ENCODE data around the gene TRPM3.
A peak's percentile ranks its signal among the peaks of the same experiment; 100 is the strongest.

The TRPM3 gene

GRCh38 chr9:70940605-70941004, 180.8 kb downstream of the TRPM3 start:
- no peak for DNase-seq

GRCh38 chr9:70936536-70936935, 184.9 kb downstream of the TRPM3 start:
- no peak for DNase-seq

DNA sequence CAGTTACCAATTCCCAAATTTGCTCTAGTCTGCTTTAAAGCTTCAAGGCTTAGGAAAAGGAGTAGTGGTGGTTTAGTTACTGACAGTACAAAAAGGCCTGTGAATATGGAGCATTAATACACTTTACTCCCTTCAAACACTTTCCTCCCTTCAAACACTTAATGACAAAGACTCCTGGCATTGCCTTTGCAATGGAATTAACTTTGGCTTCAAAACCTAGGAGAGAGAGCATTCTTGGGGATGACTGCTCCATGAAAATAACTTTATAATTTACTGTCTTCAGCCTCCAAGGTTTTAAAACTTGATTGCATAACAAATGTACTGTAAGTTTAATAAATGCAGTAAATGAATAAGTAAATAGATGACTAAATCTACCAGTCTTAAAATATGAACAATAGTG, 185.6 kb downstream of the TRPM3 start:
- DNase-seq = no peak

GRCh38 chr9:70934642-70935041, 186.8 kb downstream of the TRPM3 start:
- no peak for DNase-seq

DNA sequence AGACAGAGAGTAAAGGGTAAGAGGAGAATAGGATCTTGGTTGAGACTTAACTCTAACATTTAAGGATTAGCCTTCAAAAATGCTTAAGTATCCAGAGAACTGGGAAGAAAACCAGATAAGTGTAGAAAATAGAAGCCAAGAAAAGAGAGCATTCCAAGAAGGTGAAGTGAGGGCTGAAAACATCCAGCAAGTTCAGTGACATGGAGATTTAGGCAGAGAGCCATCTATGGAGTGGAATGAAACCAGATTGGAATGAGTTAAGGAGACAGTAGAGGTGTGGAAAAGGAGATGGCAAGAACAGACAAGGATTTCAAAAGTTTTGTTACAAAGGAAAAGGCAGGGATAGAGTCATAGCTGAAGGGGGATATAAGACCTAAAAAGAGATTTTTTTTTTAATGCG, 188.1 kb downstream of the TRPM3 start:
- no peak for DNase-seq

GRCh38 chr9:70932097-70932496, 189.3 kb downstream of the TRPM3 start:
- DNase-seq = no peak

DNA sequence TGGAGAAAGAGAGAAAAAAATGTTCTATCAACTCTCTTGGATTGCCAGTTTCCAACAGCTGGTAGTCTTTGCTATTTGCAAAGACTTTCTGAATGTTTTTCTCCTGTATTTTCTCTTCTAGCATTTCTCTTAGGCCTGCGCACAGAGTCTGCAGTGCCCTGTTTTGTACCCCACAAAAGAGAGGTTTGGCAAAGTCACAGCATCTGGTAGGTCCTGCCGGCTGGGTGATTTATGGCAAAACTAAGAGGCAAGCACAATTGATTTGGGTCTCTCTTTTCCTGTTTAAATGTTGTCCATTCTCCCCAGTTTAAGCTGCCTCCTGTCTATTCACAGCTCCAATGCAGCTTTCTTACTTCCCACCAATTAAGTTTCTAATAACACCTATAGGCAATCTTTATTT, 193.9 kb downstream of the TRPM3 start:
- DNase-seq = no peak

DNA sequence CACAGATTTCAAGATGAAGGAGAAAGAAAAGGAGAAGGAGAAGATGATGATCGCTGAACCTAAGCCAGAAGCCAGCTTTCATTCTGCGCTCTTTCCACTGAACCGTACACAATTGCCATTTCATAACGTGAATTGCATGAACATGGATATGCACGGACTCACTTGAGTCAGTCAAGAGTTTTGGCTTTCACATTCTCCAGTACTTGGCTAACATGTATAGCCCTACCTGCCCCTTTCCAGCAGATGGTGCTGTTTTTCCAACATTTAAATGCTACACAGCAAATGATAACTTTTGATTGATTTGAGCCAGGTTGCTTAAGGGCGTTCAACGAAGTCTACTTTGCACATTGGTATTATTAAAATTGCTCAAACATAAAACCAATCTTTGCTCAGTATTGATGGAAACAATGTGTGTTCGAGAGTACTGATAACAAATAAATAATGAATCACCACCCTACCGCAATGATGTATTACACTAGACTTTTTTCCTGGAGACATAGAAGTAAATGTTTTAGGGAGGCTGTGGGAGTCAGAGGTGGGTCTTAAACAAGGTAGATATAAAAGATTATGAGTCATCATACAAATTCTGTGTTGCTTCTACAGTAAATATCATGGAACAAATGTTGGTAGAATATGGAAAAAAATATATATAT, 196.4 kb downstream of the TRPM3 start:
- DNase-seq = peak; percentile 38

DNA sequence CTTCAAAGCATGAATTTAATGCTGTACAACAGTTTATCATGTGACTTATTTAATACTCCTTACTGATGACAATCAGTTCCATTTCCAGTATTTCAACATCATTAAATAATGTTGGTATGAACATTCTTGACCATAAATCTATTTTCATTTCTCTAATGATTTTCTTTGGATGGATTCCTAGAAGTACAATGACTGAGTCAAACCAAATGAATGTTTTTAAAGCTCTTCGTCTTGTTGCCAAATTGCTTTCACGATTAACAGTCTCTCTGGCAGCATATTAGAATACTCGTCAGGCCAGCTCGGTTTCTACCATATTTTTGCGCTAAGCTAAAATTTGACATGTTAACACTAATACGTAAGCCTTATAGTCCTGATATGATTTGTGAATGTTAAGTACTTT, 197.0 kb downstream of the TRPM3 start:
- DNase-seq = no peak

- DNase-seq = no peak
These were observed 197.5 kb downstream of the TRPM3 start for GRCh38 chr9:70923961-70924360.

GRCh38 chr9:70921136-70921535, 200.3 kb downstream of the TRPM3 start:
- no peak for DNase-seq

DNA sequence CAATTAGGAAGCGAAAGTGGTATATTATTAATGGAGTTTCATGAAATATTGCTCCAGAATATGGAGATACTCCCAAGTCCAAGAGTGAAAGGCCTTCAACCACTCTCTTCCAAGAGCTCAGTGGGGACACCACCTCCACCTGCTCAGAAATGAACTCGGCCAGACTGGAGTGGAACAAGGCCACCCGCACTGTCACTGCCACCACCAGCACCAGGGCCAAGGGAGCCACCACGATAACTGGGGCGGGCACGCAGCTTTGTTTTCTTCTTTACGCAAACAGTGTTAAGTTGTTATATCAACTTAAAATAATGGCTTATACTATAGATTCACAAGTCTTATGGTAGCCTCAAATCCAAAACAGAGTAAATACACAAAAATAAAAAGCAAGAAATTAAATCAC, 204.1 kb downstream of the TRPM3 start:
- no peak for DNase-seq

DNA sequence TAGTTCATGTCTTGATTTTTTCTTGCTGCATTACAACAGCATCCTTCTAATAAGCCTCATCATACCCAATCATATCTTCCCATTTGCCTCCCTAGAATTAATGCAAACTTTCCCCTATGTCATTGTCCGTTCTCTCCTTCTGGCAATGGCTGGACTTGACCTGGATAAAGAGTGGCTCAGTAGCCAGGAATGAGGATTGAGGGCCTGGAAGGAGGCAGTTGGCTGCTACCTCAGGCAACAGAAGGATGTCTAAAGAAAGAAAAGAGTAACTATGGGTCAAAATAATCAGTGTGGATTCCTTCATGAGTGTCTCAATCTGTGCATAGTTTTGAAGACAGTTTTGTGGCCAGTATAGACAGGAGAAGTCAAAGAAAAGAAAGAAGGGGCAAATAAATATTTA, 209.6 kb downstream of the TRPM3 start:
- DNase-seq = no peak

DNA sequence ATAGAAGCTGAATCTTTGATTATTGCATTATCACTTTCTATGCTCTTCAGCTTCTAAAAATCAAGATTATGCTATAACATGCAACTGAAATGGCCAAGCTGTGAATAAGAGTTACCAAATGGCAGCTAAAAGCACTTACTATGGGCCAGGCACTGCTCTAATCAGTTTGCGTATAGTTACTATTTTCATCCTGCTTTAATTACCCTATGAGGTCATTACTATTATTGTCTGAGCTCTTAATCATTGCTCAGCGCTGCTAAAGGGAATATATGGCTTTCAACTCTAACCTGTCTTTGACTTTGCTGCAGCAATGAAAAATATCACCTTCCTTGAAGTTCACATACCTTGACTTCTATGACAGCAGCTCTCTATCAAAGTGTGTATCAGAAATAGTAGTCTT, 210.8 kb downstream of the TRPM3 start:
- DNase-seq = no peak

DNA sequence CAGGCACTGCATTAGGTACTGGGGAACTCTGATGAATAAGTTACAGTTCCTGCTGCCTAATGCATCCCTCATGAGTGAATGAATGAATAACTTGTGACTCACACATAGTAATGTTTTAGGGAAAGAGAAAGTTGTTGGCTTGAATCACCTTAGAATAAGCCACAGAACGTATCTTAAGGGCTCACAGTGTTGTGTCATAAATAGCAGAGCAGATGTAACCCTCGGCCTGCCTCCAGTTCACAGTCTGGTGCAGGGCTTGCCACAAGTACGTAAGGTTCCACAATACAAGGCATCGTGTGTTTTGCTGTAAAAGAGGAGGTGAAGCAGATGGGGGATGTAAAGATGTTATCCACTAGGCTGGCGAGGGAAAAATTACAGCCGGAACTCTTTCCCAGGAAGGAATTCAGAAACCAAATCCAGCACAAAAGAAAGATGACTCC, 218.7 kb downstream of the TRPM3 start:
- DNase-seq = no peak

DNA sequence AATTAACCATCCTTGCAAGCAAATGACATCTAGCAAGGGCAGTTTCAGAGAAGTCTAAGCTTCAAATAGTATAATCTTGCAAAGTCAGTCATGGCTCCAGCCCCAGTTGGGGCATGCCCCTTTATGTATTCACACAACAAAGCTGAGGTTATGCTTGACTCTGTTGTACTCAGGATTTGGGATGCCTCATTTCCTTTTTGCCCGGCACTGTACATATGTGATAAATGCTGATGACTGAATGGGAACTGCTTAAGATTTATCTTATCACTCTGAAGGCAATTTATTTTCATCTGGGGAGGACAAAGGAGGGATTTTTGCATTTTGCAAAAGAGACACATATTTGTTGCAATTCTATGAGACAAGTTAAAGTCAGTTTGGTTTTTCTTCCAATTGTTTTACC, 219.2 kb downstream of the TRPM3 start:
- DNase-seq = no peak

DNA sequence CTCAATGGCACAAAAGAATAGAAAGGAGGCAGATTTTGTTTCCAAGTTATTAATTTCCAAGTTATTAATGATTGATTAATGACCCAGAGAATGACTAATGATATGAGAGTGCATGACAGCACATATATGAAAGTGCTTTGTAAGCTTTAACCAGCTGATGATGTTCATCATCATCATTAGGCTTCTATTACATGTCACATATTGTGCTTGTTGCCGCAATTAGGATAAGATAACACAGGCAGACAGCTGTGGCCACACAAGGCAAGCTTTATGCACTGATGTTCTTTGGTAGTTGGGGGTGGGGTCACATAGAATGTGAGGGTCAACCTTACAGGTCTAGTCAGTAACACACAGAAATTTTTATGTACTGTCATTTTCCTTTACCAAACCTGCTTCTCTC, 219.7 kb downstream of the TRPM3 start:
- DNase-seq = no peak

GRCh38 chr9:70901013-70901412, 220.4 kb downstream of the TRPM3 start:
- DNase-seq = no peak

GRCh38 chr9:70893580-70894122, 227.8 kb downstream of the TRPM3 start:
- DNase-seq = no peak

DNA sequence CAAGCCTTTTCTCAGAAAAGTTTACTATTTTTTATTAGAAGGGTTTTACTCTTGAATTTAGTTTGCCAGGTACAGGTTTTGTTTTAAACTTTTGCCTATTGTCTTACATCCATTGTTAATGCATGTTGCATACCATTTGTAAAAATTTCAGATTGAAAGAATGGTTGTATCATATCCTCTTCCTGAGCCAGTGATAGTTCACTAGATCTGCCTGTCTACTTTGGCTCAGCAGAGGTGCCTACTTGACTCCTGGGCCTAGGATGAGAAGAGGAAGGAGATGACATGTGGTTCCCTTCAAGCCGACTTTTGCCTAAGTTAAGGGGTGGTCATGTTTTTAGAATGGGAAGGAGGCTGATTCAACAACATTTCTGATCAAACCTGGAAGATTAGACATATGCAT, 232.9 kb downstream of the TRPM3 start:
- DNase-seq = no peak

GRCh38 chr9:70887826-70888225, 233.6 kb downstream of the TRPM3 start:
- DNase-seq = no peak

DNA sequence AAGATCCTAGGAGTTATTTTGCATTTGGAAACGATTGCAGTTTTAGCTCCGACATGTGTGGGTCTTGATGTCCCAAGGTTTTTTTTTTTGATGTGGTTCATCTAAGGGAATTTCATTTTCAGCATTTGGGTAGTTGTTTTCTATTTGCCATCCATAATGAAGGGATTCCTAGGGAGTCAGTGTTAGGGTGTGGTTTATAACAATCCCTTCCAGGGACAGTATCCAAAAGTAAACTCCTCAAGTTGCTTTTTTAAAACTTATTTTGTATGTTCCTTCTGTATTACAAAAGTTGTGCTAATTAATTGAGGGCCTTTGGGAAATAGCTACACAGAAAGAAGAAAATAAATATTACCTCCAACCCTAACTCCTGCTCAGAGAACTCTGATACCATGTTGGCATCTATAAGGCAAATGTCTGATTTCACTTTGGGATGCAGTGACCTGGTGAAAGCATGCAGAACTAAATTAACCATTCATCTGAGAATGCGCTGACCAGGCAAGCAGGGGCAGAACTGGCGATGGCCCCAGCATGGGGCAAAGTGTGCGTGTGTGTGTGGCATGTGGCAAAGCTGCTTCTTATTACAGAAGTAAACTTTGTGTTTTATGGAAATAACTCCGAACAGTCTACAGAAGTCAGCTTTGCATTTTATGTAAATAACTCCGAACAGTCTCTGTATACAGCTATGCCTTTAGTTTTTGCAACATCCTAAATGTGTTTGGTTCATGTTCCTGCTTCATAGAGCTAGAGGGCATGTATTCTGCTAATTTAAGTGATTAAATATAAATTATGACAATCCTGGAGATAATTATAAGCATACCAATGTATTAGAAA, 237.2 kb downstream of the TRPM3 start:
- no peak for DNase-seq

DNA sequence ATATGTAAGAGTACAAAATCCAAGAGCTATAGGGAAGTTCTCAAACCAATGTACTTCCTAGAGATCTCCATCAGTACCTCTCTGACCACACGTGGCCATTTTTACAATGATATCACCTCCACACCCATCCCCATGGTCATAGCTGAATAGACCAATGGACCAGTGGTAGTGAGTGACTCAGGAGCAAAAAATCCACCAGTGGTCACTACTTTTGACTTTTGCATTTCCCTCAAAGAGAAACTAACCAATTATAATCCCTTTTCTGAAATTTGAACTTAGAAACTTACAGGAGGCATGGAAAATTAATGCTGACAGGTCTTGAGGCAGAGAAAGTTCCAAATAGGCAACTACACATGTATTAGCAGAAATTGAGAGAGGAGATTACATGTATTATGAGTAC, 238.4 kb downstream of the TRPM3 start:
- no peak for DNase-seq

DNA sequence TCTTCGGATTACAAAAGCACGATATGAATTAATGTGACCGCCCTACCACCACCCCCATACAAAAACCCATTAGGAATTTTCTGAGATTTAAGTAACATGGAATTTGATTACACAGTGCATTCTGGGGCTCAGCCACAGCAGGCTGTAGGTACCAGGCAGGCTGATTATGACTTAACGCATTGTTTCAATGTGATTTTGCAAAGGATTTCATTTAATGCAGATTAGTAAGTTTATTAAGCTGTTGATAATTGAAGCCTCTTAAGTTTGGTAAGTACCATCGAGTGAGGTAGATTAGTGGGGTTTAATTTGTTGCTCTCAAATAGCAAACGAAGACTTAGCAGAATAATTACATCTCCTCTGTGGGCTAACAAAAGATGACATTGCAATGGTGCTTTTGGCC, 240.1 kb downstream of the TRPM3 start:
- no peak for DNase-seq

Measured in NCI-H1092 treated with DMSO at 0.1 percent for 48 hours (cell line).